Measurements from ENCODE around the gene MMEL1.

The MMEL1 gene

DNA sequence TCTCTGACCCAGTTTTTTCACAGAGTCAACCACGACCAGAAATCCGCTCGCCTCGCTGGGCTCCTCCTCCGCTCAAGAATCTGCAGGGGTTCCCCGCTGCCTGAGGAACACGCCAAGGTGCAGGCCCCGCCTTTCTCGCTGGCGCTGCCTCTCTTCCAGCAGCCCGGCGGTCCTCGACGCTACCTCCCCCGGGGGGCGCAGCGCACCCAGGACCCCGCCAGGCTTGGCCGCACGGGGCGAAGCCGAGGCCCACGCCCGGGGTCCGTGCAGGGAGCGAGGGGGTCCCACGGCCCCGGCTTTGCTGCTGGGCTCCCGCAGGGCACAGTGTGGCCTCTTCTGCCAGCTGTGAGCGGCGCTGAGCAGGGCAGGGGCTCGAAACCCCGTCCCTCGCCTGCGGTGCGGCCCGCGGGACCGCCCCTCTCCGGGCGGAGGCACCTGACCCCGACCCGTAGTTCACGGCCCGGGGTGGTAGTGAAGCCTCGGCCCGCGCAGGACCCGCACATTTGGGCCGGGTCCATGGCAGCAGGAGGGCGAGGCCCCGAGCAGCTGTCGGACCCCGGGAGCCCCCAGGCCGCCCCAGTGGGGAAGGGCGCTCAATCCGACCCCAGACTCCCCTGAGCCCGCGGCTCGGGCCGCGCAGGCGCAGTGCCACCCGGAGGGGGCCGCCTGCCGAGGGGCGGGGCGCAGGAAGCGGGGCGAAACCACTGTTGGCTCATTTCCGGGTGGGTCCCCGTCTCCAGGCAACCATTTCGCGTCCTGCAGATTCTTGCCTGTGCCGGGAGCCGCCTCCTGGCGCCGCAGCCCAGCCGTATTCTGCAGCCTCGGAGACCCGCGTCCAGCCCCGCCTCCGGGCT, 10.0 kb upstream of the MMEL1 start:
- peak in 55 of 56 donors; percentile 40 to 95 (median 80) for DNase-seq

- no peak for DNase-seq
Observed at GRCh38 chr1:2642131-2642559, 9.3 kb upstream of the MMEL1 start.

DNA sequence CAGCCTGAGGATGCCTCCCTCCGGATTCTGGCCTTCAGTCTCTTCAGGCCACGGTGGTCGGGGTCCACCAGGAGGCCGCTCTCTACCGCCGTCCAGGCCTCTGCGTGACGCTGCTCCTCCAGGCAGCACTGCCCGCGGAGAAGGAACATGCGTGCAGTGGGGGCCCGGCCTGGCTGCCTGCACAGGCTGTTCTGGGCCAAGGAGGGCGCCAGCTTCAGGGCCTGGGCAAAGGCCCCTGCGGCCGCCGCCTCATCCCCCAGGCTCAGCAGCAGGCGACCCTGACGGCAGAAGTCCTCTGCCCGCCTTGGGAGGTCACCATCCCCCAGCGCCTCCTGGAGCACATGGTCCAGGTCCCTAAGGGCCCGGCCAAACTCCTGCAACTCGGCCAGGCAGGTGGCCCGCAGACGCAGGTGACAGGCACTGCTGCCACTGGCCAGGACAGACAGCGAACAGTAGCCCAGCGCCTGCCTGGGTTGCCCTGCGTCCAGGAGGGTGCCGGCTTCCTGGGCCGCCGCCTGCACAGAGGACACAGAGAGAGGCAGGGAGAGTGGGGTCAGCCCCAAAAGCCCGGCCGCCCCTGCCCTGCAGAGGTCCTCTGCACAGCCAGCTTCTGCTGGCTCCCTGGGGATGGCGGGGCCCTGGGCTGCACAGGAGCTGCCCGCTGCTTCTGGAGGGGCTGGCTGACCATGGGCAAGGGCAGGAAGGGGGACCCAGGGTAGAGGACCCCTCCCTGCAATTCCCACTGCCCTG, 8.7 kb upstream of the MMEL1 start:
- no peak for DNase-seq

GRCh38 chr1:2640626-2641025, 7.8 kb upstream of the MMEL1 start:
- no peak for DNase-seq

GRCh38 chr1:2639607-2640521, 7.0 kb upstream of the MMEL1 start:
- DNase-seq = no peak

GRCh38 chr1:2639203-2639602, 6.4 kb upstream of the MMEL1 start:
- no peak for DNase-seq

GRCh38 chr1:2638466-2639115, 5.8 kb upstream of the MMEL1 start:
- DNase-seq = no peak

DNA sequence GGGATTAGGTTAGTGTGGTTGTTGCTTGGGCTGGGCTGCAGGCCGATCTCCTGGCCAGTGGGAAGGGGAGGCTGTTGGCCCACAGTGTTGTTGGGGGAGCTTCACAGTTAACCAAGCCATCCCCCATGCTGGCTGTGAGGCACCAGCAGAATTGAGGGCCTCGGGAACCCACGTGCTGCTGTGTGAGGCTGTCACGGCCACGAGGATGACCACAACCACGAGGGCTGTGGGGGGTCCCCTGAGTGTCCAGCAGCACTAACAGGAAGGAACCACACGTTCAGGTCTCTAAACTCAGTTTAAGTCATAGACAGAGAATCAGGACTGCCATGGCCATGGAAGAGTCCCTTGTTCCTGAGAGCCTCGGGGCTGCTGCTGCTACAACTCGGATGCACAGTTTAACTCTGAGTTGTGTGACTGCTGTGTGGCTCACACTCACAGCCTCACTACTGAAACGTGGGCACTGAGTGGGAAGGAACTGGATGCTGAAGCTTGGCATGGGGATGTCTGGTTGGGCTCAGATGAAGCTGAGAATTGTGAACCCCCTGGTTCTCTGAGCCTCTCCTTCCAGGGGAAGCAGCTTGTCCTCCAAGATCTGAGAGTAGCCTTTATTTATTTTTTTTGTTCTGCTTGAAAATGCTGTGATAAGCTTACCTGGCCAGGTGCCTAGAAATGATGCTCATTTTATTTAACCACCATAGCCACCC, 4.8 kb upstream of the MMEL1 start:
- no peak for DNase-seq

- no peak for DNase-seq
Observed at GRCh38 chr1:2636733-2637132, 3.9 kb upstream of the MMEL1 start.

DNA sequence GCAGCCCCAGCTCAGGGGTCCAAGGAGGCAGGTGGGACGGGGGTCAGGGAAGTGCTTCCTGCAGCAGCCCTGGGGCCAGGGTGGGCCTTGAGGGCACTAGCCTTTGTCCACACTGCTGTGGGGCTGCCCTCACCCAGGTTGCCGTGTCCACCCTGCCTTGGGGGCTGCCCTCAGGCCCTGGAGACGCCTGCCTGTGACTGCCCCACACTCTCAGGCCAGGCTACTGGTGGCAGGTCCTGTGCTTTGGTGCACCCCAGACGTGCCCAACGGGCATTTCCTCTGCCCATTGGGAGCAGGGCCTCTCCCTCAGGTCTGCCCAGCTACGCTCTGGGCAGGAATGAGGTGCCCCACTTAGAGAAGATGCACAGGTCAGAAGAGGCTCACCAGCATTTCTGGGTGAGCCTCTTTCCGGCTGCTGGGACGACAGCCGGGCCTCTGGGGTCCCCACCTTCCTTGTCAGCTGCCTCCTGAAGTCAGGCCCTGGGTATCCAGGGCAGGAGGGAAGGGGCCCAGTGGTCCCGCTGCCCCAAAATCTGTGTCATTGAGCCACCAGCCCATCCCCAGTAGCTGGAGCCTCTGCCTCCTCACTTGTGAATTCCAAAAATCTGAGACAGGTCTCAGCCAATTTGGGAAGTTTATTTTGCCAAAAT, 2.7 kb upstream of the MMEL1 start:
- DNase-seq = no peak

GRCh38 chr1:2633936-2634491, 1.2 kb upstream of the MMEL1 start:
- DNase-seq = peak in 1 of 56 donors; percentile 49

DNA sequence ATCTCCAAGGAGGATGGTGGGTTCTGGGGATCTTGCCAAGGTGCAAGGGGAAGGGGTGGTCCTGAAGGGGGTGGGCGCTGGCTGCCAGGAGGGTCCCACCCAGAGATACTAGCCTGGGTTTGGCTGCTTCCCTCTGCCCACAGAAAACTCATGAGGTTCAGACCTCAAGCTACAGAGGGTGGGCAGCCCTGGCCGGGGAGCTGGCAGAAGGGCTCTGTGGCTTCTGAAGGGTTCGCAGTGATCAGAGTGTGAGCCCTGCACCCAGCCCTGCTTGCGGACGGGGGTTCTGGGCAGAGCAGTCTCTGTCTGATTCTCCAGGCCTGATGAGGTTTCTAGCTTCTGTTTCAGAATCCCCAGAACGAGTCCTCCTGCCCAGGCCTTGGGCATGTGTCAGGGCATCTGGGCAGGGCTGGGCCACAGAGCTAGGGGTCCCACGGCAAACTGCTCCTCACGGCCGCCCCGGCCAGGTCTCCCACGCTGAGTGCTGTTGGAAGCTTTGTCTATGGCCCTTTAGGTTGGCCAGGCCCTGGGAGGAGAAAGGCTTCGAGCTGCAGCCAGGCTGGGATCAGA, 635 bp upstream of the MMEL1 start:
- no peak for DNase-seq

- no peak for DNase-seq
Observed at GRCh38 chr1:2632051-2632430, 775 bp downstream of the MMEL1 start.

GRCh38 chr1:2631136-2632050, 1.4 kb downstream of the MMEL1 start:
- DNase-seq = no peak

- DNase-seq = no peak
Observed at GRCh38 chr1:2630498-2631135, 2.2 kb downstream of the MMEL1 start.

DNA sequence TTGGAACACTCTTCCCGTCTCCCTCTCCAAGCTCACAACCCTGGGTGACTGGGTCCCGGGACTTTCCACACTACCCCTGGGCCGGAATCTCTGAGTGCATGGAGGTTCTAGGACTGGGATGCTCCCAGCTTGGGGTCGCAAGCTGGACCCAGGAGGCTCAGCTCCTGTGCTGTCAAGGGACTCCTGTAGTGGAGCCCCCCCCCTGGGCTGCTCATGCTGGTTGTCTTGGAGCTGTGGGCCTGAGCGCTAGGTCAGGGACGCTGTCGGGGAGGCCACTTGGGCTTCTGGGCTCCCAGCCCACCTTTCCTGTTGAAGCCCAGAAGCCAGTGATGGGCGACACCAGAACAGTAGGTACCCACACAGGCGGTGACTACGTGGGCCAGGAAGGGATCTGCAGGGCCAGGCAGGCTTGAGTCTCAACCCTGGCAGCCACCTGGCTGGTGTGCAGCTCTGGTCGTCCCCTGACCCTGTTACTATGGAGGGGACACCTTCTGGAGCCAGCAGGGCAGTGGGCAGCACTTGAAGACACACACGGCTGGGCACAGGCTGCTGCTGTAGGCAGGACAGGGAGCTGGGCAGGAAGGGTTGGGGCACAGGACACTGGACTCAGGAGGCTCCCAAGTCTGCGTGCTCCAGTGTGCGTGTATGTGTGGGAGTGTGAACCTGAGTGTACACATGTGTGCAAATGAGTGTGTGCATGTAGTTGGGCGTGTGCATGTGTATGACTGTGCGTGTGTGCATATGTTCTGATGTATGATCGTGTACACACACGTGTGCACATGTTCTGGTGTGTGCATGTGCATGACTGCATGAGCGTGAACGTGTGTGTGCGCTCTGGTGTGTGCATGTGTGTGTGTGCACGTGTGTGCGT, 3.0 kb downstream of the MMEL1 start:
- DNase-seq = no peak

Measured in nucleus accumbens (tissue), 56 donors.